ENCODE measurements around the gene DCLRE1A.

The DCLRE1A gene

GRCh38 chr10:113854013-113854760 lies at the start of gene DCLRE1A, which contains the start of gene NHLRC2:
Gene DCLRE1A, minus strand, starts transcription at chr10:113854082. Its CDS starts 900 bp downstream, at chr10:113853182.
Gene NHLRC2, plus strand, starts transcription at chr10:113854661. Its CDS starts 212 bp downstream, at chr10:113854873.
- peak; percentile 73 for DNase-seq

GRCh38 chr10:113899952-113900598 lies 46.2 kb upstream of the DCLRE1A start:
- DNase-seq: no peak

DNA sequence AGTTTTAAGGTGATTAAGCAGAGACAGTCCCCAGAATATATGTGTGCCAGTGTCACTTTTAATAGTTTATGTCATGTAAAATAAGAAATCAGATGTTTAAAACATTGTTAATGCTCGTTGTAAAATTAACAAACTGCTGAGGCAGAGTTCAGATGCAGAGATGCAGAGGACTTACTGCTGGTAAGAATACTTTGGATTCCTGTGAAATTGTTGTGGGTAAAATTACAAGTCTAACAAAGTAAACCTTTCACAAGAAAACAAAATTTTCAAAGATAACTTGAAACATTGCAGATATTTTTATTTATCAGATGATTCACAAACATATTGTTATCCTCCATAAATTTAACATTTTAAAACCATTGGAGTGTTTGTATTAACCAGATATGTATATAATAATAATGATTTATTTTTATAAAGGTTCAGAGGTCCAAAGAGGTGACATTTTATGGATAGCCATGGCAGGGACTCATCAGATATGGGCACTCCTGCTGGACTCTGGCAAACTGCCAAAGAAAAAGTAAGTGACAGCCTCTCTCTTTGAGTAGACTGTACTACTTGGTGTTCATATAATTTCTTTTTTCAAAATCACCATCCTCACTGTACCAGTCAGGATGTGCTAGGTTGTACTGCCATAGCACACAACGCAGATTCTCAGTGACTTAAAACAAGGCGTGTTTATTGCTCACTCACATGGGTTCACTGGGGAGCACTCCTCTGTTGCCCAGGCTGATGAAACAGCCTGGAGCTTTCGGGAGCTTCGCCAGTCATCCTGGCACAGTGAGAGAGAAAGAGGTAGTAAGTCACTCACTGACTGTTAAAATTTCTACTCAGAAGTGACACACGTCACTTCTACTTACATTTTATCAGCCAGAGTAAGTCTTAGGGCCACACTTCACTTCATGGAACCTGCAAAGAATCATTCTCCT lies 44.1 kb upstream of the DCLRE1A start:
- DNase-seq: no peak

GRCh38 chr10:113895018-113895417 lies 41.1 kb upstream of the DCLRE1A start:
- no peak for DNase-seq

GRCh38 chr10:113894581-113894980 lies 40.7 kb upstream of the DCLRE1A start:
- DNase-seq: no peak

DNA sequence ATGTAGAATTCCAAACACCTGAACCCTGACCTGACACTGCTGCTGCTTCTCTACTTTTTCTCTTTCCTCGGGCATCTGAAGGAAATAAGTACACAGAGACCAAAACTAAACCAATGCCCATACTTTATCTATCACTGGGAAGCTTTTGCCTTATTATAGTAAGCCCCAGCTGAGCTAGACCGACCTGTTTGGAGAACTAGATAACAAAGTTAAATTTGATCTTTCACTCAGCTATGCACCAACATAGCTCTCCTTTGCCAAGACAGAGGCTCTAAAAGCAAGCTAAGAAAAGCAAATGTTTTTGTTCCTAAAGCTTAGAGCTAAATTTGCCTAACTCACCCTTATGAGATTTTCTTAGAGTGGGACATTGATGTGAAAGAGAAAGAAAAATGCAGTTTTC lies 39.7 kb upstream of the DCLRE1A start:
- DNase-seq: no peak

GRCh38 chr10:113891476-113891875 lies 37.6 kb upstream of the DCLRE1A start:
- DNase-seq: no peak

DNA sequence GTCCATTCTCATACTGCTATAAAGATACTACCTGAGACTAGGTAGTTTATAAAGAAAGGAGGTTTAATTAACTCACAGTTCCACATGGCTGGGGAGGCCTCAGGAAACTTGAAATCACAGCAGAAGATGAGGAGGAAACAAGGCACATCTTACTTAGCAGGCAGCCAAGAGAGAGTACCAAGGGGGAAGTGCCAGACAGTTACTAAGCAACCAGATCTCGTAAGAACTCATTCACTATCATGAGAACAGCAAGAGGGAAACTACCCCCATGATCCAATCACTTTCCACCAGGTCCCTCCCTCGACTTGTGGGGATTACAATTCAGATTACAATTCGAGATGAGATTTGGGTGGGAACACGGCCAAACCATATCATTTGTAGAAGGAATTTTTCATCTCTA lies 36.9 kb upstream of the DCLRE1A start:
- no peak for DNase-seq

GRCh38 chr10:113889911-113890310 lies 36.0 kb upstream of the DCLRE1A start:
- DNase-seq: no peak

GRCh38 chr10:113882240-113882639 lies 28.4 kb upstream of the DCLRE1A start:
- DNase-seq: no peak

DNA sequence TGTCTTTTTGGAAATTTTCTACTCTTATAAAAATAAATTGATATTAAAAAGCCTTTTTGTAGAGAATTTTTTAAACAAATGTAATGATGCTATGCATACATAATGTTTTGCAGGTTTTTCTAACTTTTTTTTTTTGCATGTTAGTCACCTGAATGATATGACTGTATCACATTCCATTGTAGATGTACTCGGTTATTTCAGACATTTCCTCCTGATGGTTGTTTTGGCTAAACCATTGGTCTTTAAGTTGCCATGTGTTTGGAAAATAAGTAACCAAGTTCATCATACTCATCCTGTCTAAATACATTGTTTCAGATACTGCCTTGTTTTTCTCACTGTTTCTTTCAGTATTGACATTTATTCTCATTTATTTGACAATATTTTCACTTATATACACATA lies 26.4 kb upstream of the DCLRE1A start:
- no peak for DNase-seq

DNA sequence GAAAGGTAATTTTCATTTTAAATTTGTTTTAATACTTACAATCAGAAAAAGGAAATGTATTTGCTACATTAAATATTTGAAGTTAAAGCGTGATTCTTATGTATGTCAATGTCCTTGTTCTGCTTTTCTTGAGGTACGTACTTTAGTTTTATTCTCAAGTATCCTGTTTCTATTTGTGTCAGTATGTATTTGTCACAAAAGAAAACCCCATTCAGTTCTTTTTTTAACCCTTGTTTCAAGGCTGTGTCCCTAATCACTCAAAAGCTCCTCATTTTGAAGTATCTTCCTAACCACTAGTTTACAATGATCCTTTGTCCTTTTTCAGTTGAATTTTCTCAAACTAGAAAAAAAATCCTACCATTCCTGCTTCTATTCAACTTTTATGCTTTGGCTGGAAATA lies 25.8 kb upstream of the DCLRE1A start:
- no peak for DNase-seq

- DNase-seq: no peak
Observed at GRCh38 chr10:113876461-113876860, 22.6 kb upstream of the DCLRE1A start.

DNA sequence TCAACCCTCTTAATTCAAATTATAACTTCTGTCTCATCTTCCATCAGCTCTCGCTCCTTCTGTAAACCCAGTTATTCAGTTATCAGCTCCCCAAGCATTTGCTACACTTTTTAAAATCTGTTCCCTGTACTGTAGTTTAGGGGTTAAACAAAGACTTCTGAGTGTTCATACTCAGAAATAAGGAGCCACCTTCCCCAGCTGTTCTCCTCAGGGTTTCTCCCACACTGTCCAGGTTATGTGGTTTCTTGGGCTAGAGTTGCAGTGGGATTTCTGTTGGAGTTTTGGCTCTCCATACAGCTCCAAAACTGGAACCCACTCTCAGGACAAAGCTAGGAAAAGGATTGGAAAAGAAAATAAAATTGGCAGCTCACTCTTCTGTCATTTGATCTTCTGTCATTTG lies 21.3 kb upstream of the DCLRE1A start:
- no peak for DNase-seq

GRCh38 chr10:113872139-113873030 lies 18.5 kb upstream of the DCLRE1A start:
- no peak for DNase-seq

DNA sequence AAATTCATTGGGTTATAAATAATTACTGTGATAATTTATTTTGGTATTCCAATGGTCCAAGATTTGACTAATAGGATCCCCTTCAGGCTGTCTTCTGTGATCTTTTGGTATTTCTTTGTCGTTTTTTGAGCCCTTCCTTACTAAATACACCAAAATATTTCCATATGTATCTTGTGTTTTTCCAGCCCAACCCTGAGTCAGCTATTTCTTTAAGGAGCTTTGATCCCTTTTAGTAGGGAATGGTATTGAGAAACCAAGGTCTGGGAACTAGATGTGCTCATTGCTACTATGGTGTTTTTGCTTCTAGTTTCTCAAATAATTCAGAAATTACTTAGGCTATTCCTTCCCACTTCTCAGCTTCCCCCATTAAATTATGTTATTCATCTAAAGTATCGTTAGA lies 15.9 kb upstream of the DCLRE1A start:
- DNase-seq: no peak

DNA sequence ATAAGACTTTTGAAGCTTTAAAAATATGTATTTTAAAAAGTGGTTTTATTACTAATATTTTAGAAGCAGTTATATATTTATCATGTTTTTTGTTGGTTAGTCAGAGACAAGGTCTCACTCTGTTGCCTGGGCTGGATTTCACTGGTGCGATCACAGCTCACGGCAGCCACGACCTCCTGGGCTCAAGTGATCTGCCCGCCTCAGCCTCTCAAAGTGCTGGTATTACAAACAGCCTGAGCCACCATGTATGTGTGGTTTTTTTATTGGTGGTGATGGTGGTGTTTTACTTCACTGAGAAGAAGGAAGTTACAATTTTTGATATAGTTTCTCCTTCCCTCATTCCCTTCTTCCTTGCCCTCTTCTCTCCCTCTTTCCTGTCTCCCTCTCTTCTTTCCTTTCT lies 14.0 kb upstream of the DCLRE1A start:
- no peak for DNase-seq

DNA sequence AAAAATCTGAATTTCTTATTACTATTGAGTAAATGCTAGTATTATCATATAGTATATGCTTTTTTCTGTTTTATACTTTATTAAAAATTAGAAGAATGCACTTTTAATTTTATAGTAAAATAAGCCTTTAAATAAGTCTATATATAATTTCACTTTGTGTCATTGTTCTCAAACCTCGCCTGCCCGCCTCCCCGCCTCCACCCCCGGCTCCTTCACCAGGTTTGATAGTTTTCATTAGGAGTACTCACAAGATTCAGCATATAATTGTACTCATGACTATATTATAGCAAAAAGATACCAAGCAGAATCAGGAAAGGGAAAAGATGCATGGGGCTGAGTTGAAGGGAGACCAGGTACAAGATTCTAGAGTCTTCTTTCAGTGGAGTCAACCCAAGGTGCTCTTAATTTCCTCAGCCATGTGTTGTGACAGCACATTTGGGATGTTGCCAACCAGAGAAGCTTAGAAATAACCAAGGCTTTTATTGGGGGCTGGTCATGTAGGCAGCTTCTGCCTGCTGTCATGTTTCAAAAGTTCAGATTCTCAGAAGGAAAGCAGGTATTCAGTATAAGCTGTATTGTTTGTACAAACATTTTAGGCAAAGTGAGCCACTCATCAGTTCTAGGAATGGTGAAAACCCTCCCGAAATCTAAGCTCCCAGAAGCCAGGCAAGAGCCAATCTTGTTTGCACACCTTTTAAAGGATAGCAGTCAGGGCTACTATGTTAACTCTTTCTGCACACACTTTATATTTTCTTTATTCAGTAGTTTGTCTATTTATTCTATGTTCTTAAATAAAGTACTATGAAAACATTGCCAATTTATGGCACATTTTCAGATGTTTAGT lies 12.9 kb upstream of the DCLRE1A start:
- no peak for DNase-seq

- no peak for DNase-seq
Observed at GRCh38 chr10:113865901-113866300, 12.0 kb upstream of the DCLRE1A start.

- no peak for DNase-seq
Observed at GRCh38 chr10:113859261-113859660, 5.4 kb upstream of the DCLRE1A start.

GRCh38 chr10:113858541-113858940 lies 4.7 kb upstream of the DCLRE1A start:
- no peak for DNase-seq

All from CD4-positive, alpha-beta T cell treated with Interleukin-17A for 4 hours (primary cell).